Neural cell (in vitro differentiated cells): ENCODE results near the gene SLC25A25. TPM values are rescaled to one million over a fixed set of nuclear protein-coding genes. Genes with fewer than 3 reads are reported as not detected.

Source experiments
- H2AFZ ChIP-seq: fragments of 200-600, 300-800 bp; sonication (generic), shearing (Covaris generic); 2 replicates; pipeline ENCODE4 v1.6.0; 2014; ENCODE audit warnings: low read depth, mild to moderate bottlenecking, antibody characterized with exemption, low read length, moderate library complexity
- H3F3A ChIP-seq: fragments of 200-600 bp; shearing (Covaris generic); 2 replicates; pipeline ENCODE4 v1.6.1; 2016; ENCODE audit warnings: mild to moderate bottlenecking, moderate library complexity, mixed read lengths, antibody characterized with exemption, low read length; ENCODE audit not compliant: insufficient read depth, poor library complexity, severe bottlenecking
- H3K27ac ChIP-seq: fragments of 200-600, 300-800 bp; sonication (generic), shearing (Covaris generic); 2 replicates; pipeline ENCODE4 v1.5.1; 2014; ENCODE audit warnings: mild to moderate bottlenecking, low read length, moderate library complexity
- H3K27me3 ChIP-seq: fragments of 300-800, 200-600 bp; sonication (generic), shearing (Covaris generic); 2 replicates; pipeline ENCODE4 v1.6.0; 2014; ENCODE audit warnings: mild to moderate bottlenecking, low read depth, low read length, moderate library complexity; ENCODE audit not compliant: insufficient read depth
- H3K36me3 ChIP-seq: fragments of 300-800, 200-600 bp; sonication (generic), shearing (Covaris generic); 2 replicates; pipeline ENCODE4 v1.5.1; 2014; ENCODE audit warnings: mild to moderate bottlenecking, antibody characterized with exemption, low read length, moderate library complexity; ENCODE audit not compliant: insufficient read depth
- H3K4me2 ChIP-seq: fragments of 300-800, 200-600 bp; sonication (generic), shearing (Covaris generic); 2 replicates; pipeline ENCODE4 v1.6.0; 2014; ENCODE audit warnings: mild to moderate bottlenecking, low read length
- H3K4me3 ChIP-seq: fragments of 300-800, 200-600 bp; sonication (generic), shearing (Covaris generic); 2 replicates; pipeline ENCODE4 v1.5.1; 2014; ENCODE audit warnings: mild to moderate bottlenecking, low read length, moderate library complexity
- H3K79me2 ChIP-seq: fragments of 200-600 bp; shearing (Covaris generic); replicated peaks from 2 replicates; pipeline ENCODE4 v1.6.0; 2014; ENCODE audit warnings: mild to moderate bottlenecking, low read length, moderate library complexity; ENCODE audit not compliant: insufficient read depth
- H3K9ac ChIP-seq: fragments of 300-800, 200-600 bp; sonication (generic), shearing (Covaris generic); 2 replicates; pipeline ENCODE4 v1.6.1; 2016; ENCODE audit warnings: mild to moderate bottlenecking, low read length, mixed read lengths
- H3K9me2 ChIP-seq: fragments of 200-600 bp; shearing (Covaris generic); 2 replicates; pipeline ENCODE4 v1.6.1; 2016; ENCODE audit warnings: mild to moderate bottlenecking, low read length, mixed read lengths; ENCODE audit not compliant: insufficient read depth
- H3K9me3 ChIP-seq: fragments of 200-600, 300-800 bp; sonication (generic), shearing (Covaris generic); 2 replicates; pipeline ENCODE4 v1.6.1; 2016; ENCODE audit warnings: mild to moderate bottlenecking, mixed run types, low read length, moderate library complexity, mixed read lengths
- H4K20me1 ChIP-seq: fragments of 200-600 bp; shearing (Covaris generic); 2 replicates; pipeline ENCODE4 v1.6.1; 2016; ENCODE audit warnings: mild to moderate bottlenecking, mixed run types; ENCODE audit not compliant: insufficient read depth
- EP300 ChIP-seq: fragments of 450-650 bp; conservative IDR thresholded peaks from 2 replicates; pipeline ENCODE4 v1.6.1; 2014; ENCODE audit warnings: antibody characterized with exemption, mild to moderate bottlenecking, moderate library complexity; ENCODE audit not compliant: poor library complexity, severe bottlenecking
- EZH2 ChIP-seq: fragments of 200-600, 300-800 bp; shearing (Covaris generic), sonication (generic); IDR thresholded peaks from 2 replicates; pipeline ENCODE4 v1.6.1; 2014; ENCODE audit warnings: antibody characterized with exemption, low read length, borderline replicate concordance, mild to moderate bottlenecking; ENCODE audit not compliant: insufficient read depth, poor library complexity, severe bottlenecking
- MXI1 ChIP-seq: fragments of 450-650 bp; conservative IDR thresholded peaks from 2 replicates; pipeline ENCODE4 v1.6.1; 2014; ENCODE audit warnings: antibody characterized with exemption, mild to moderate bottlenecking; ENCODE audit not compliant: poor library complexity, severe bottlenecking
- POLR2AphosphoS5 ChIP-seq: IDR thresholded peaks from 2 replicates; pipeline ENCODE4 v1.6.1; 2012
- RAD21 ChIP-seq: fragments of 450-650 bp; conservative IDR thresholded peaks from 2 replicates; pipeline ENCODE4 v1.6.1; 2014; ENCODE audit warnings: antibody characterized with exemption, mild to moderate bottlenecking, moderate library complexity
- SMC3 ChIP-seq: fragments of 450-650 bp; conservative IDR thresholded peaks from 2 replicates; pipeline ENCODE4 v1.6.1; 2014; ENCODE audit warnings: antibody characterized with exemption, mild to moderate bottlenecking, moderate library complexity; ENCODE audit not compliant: poor library complexity
- TAF1 ChIP-seq: IDR thresholded peaks from 2 replicates; pipeline ENCODE4 v1.6.1; 2012; ENCODE audit warnings: low read depth
- polyA plus RNA-seq: library from polyadenylated mRNA; depleted of rRNA; stranded (reverse); fragments of >200 nt; gene quantifications from 2 replicates; pipeline ENCODE4 v1.2.3, GENCODE V29; 2014
- TF ChIP-seq, protein P1 (sequence below): fragments of 450-650 bp; IDR thresholded peaks from 2 replicates; pipeline ENCODE4 v1.5.1; 2014; ENCODE audit warnings: antibody characterized with exemption, mild to moderate bottlenecking, moderate library complexity; ENCODE audit not compliant: poor library complexity, severe bottlenecking
- TF ChIP-seq, protein P2 (sequence below): IDR thresholded peaks from 2 replicates; pipeline ENCODE4 v1.6.1; 2012; ENCODE audit warnings: borderline replicate concordance

SLC25A25 gene
- polyA plus RNA-seq, 1 donor from 2014 or later = 43.7 TPM

- Histone ChIP-seq H3K4me2 (no peak overlapping the region), H3K9me3 (no peaks in the 10 kb centered on the region), H3F3A (no peaks in the 10 kb centered on the region), H3K4me3 (no peak overlapping the region), H3K36me3 (no peaks in the 10 kb centered on the region), H3K27ac (no peak overlapping the region), H3K27me3 (no peaks in the 10 kb centered on the region), H2AFZ (no peak overlapping the region), H3K9me2 (no peaks in the 10 kb centered on the region), H4K20me1 (no peaks in the 10 kb centered on the region), H3K9ac (no peak overlapping the region), H3K79me2 (no peaks in the 10 kb centered on the region)
- TF ChIP-seq RAD21 (no peak), EZH2 (no peak), POLR2AphosphoS5 (no peak), MXI1 (no peak), EP300 (no peak), TAF1 (no peak)
- TF ChIP-seq, protein P1, sequence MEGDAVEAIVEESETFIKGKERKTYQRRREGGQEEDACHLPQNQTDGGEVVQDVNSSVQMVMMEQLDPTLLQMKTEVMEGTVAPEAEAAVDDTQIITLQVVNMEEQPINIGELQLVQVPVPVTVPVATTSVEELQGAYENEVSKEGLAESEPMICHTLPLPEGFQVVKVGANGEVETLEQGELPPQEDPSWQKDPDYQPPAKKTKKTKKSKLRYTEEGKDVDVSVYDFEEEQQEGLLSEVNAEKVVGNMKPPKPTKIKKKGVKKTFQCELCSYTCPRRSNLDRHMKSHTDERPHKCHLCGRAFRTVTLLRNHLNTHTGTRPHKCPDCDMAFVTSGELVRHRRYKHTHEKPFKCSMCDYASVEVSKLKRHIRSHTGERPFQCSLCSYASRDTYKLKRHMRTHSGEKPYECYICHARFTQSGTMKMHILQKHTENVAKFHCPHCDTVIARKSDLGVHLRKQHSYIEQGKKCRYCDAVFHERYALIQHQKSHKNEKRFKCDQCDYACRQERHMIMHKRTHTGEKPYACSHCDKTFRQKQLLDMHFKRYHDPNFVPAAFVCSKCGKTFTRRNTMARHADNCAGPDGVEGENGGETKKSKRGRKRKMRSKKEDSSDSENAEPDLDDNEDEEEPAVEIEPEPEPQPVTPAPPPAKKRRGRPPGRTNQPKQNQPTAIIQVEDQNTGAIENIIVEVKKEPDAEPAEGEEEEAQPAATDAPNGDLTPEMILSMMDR = no peak
These were observed 15.9 kb upstream of the SLC25A25 start for GRCh38 chr9:128051932-128052709.

DNA sequence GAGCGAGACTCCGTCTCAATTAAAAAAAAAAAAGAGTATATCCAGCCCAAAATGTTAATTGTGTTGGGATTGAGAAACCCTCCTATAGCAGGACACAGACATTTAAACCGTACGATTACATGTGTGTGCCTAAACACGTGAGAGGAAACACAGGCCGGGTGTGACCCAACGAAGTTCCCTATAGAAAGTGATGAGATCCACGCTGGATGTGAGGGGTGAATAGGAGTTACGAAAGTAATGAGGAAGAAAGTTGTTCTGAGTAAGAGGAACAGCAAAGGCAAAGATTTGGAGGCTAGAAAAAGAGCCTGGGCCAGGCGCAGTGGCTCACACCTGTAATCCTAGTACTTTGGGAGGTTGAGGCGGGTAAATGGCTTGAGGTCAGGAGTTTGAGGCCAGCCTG, 14.5 kb upstream of the SLC25A25 start:
- Histone ChIP-seq H3F3A (no peaks in the 10 kb centered on the region), H4K20me1 (no peaks in the 10 kb centered on the region), H3K4me3 (no peak overlapping the region), H3K9ac (no peak overlapping the region), H3K9me3 (no peaks in the 10 kb centered on the region), H3K4me2 (no peak overlapping the region), H3K9me2 (no peaks in the 10 kb centered on the region), H2AFZ (no peak overlapping the region), H3K27ac (no peak overlapping the region), H3K27me3 (no peaks in the 10 kb centered on the region), H3K36me3 (no peaks in the 10 kb centered on the region), H3K79me2 (no peaks in the 10 kb centered on the region)
- TF ChIP-seq, protein P1 = no peak
- TF ChIP-seq MXI1 (no peak), RAD21 (no peak), EZH2 (no peak), SMC3 (no peak), TAF1 (no peak), POLR2AphosphoS5 (no peak)
- TF ChIP-seq, protein P2, sequence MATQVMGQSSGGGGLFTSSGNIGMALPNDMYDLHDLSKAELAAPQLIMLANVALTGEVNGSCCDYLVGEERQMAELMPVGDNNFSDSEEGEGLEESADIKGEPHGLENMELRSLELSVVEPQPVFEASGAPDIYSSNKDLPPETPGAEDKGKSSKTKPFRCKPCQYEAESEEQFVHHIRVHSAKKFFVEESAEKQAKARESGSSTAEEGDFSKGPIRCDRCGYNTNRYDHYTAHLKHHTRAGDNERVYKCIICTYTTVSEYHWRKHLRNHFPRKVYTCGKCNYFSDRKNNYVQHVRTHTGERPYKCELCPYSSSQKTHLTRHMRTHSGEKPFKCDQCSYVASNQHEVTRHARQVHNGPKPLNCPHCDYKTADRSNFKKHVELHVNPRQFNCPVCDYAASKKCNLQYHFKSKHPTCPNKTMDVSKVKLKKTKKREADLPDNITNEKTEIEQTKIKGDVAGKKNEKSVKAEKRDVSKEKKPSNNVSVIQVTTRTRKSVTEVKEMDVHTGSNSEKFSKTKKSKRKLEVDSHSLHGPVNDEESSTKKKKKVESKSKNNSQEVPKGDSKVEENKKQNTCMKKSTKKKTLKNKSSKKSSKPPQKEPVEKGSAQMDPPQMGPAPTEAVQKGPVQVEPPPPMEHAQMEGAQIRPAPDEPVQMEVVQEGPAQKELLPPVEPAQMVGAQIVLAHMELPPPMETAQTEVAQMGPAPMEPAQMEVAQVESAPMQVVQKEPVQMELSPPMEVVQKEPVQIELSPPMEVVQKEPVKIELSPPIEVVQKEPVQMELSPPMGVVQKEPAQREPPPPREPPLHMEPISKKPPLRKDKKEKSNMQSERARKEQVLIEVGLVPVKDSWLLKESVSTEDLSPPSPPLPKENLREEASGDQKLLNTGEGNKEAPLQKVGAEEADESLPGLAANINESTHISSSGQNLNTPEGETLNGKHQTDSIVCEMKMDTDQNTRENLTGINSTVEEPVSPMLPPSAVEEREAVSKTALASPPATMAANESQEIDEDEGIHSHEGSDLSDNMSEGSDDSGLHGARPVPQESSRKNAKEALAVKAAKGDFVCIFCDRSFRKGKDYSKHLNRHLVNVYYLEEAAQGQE = no peak
